H1 (cell line): ENCODE measurements around the gene CTDNEP1. TPM values are rescaled to one million over a fixed set of nuclear protein-coding genes. Genes with fewer than 3 reads are reported as not detected.

Experiments
- CTCF ChIA-PET: fragments of 300-600 bp; sonication (Branson Sonifier 250); formaldehyde crosslinking; loops from one replicate; lab custom pipeline; 2021; ENCODE audit not compliant: partially characterized antibody; lab: Charles Lee
- POLR2A ChIA-PET: fragments of 300-600 bp; sonication (Branson Sonifier 250); formaldehyde crosslinking; loops from one replicate; lab custom pipeline; 2021; ENCODE audit warnings: inconsistent platforms; ENCODE audit not compliant: partially characterized antibody; lab: Charles Lee
- DNase-seq, 2 experiments: peaks; one replicate each; pipeline versions ENCODE4 v3.0.0 to v3.0.0-alpha.2; 2010 to 2022; ENCODE audit warnings: low spot score in 2 of 2, low read depth in 1 of 2, mixed read lengths in 1 of 2
- FAIRE-seq: peaks from 2 replicates; lab custom pipeline; 2011; peaks lifted over from hg19 to GRCh38; lab: Jason Lieb, UNC
- H2AFZ ChIP-seq: 2 replicates; pipeline ENCODE4 v1.8.1; 2012; ENCODE audit warnings: low read length, inconsistent platforms
- H2AK5ac ChIP-seq: 2 replicates; pipeline ENCODE4 v1.6.1; 2013; ENCODE audit warnings: low read depth, low read length
- H2BK120ac ChIP-seq: replicated peaks from 2 replicates; pipeline ENCODE3; 2013; ENCODE audit warnings: low read depth, low read length, inconsistent platforms
- H2BK12ac ChIP-seq: 2 replicates; pipeline ENCODE4 v1.6.1; 2013; ENCODE audit warnings: low read depth, low read length
- H2BK15ac ChIP-seq: 2 replicates; pipeline ENCODE4 v1.6.1; 2013; ENCODE audit warnings: low read length
- H2BK20ac ChIP-seq: 2 replicates; pipeline ENCODE4 v1.6.1; 2013; ENCODE audit warnings: low read length
- H2BK5ac ChIP-seq: 2 replicates; pipeline ENCODE4 v1.6.1; 2013; ENCODE audit warnings: low read depth, low read length
- H3K14ac ChIP-seq: 2 replicates; pipeline ENCODE4 v1.6.1; 2013; ENCODE audit warnings: inconsistent platforms; ENCODE audit not compliant: insufficient read length
- H3K18ac ChIP-seq: 2 replicates; pipeline ENCODE4 v1.6.1; 2013; ENCODE audit warnings: low read length; ENCODE audit errors: extremely low read depth
- H3K23ac ChIP-seq: 2 replicates; pipeline ENCODE4 v1.6.1; 2013; ENCODE audit warnings: inconsistent platforms; ENCODE audit not compliant: insufficient read length
- H3K23me2 ChIP-seq: 2 replicates; pipeline ENCODE4 v1.6.1; 2013; ENCODE audit warnings: low read depth, low read length
- H3K27ac ChIP-seq: 2 replicates; pipeline ENCODE4 v1.6.1; 2011; ENCODE audit warnings: low read depth, low read length, inconsistent platforms
- H3K27me3 ChIP-seq, 4 experiments: replicated peaks in 1 of 4; 1 replicate in 1 of 4; 2 replicates in 3 of 4; pipeline versions ENCODE4 v1.6.1 to v1.8.1; 2011 to 2013; ENCODE audit warnings: low read length in 3 of 4, mild to moderate bottlenecking in 3 of 4, inconsistent platforms in 2 of 4, mixed read lengths in 2 of 4, moderate library complexity in 1 of 4; ENCODE audit not compliant: control insufficient read depth in 3 of 4, insufficient read depth in 3 of 4; ENCODE audit errors: extremely low read depth in 1 of 4
- H3K36me3 ChIP-seq, 4 experiments: 2 replicates each; pipeline versions ENCODE4 v1.6.1 to v1.8.1; 2011 to 2013; ENCODE audit warnings: mild to moderate bottlenecking in 4 of 4, low read length in 3 of 4, moderate library complexity in 2 of 4, control low read depth in 1 of 4, inconsistent platforms in 1 of 4; ENCODE audit not compliant: insufficient read depth in 4 of 4, control insufficient read depth in 2 of 4
- H3K4ac ChIP-seq: replicated peaks from 2 replicates; pipeline ENCODE3; 2013; ENCODE audit warnings: low read length, low read depth, mixed read lengths, inconsistent platforms; ENCODE audit not compliant: insufficient read length
- H3K4me1 ChIP-seq, 4 experiments: replicated peaks in 1 of 4; 1 replicate in 1 of 4; 2 replicates in 3 of 4; pipeline versions ENCODE4 v1.6.1 to v1.8.1; 2011 to 2013; ENCODE audit warnings: low read length in 3 of 4, inconsistent platforms in 2 of 4, mixed read lengths in 1 of 4; ENCODE audit not compliant: insufficient read depth in 4 of 4, control insufficient read depth in 3 of 4
- H3K4me2 ChIP-seq, 2 experiments: 2 replicates each; pipeline versions ENCODE4 v1.6.1 to v1.8.1; 2011 to 2013; ENCODE audit warnings: low read depth in 2 of 2, low read length in 2 of 2, control low read depth in 1 of 2, inconsistent platforms in 1 of 2, mild to moderate bottlenecking in 1 of 2; ENCODE audit not compliant: insufficient read depth in 1 of 2
- H3K4me3 ChIP-seq, 4 experiments: fragments of 200-600, 300-600 bp in 1 of 4; sonication (generic), shearing (Covaris generic), sonication (Bioruptor Twin) in 1 of 4; 2 replicates each; pipeline versions ENCODE4 v1.5.1 to v1.8.1; 2011 to 2016; ENCODE audit warnings: low read length in 4 of 4, low read depth in 3 of 4, control low read depth in 2 of 4, inconsistent platforms in 2 of 4, mild to moderate bottlenecking in 2 of 4, mixed read lengths in 1 of 4, moderate library complexity in 1 of 4; ENCODE audit not compliant: insufficient read depth in 2 of 4; ENCODE audit errors: extremely low read depth in 1 of 4
- H3K56ac ChIP-seq: replicated peaks from 2 replicates; pipeline ENCODE3; 2013; ENCODE audit warnings: low read depth, mild to moderate bottlenecking, mixed read lengths, low read length, inconsistent platforms; ENCODE audit not compliant: insufficient read length
- H3K79me1 ChIP-seq: 2 replicates; pipeline ENCODE4 v1.6.1; 2013; ENCODE audit warnings: low read depth, low read length, control low read depth
- H3K79me2 ChIP-seq, 2 experiments: 2 replicates each; pipeline versions ENCODE4 v1.6.1 to v1.8.1; 2012 to 2013; ENCODE audit warnings: low read length in 2 of 2, mild to moderate bottlenecking in 2 of 2, inconsistent platforms in 1 of 2; ENCODE audit not compliant: insufficient read depth in 2 of 2, control insufficient read depth in 1 of 2
- H3K9ac ChIP-seq, 4 experiments: replicated peaks in 1 of 4; 1 replicate in 1 of 4; 2 replicates in 3 of 4; pipeline versions ENCODE4 v1.6.1 to v1.8.1; 2011 to 2013; ENCODE audit warnings: low read depth in 3 of 4, low read length in 3 of 4, control low read depth in 2 of 4, mild to moderate bottlenecking in 2 of 4, moderate library complexity in 2 of 4, inconsistent platforms in 1 of 4; ENCODE audit errors: extremely low read depth in 1 of 4
- H3K9me3 ChIP-seq, 2 experiments: 2 replicates each; pipeline versions ENCODE4 v1.6.1 to v1.8.1; 2012 to 2013; ENCODE audit warnings: mild to moderate bottlenecking in 2 of 2, moderate library complexity in 2 of 2, control low read depth in 1 of 2, inconsistent platforms in 1 of 2, low read depth in 1 of 2, low read length in 1 of 2, mixed read lengths in 1 of 2; ENCODE audit not compliant: insufficient read depth in 2 of 2
- H4K20me1 ChIP-seq, 2 experiments: replicated peaks in 1 of 2; 2 replicates each; pipeline versions ENCODE3 to v1.8.1; 2011 to 2013; ENCODE audit warnings: inconsistent platforms in 2 of 2, low read length in 2 of 2, mild to moderate bottlenecking in 1 of 2; ENCODE audit not compliant: insufficient read depth in 2 of 2, control insufficient read depth in 1 of 2
- H4K5ac ChIP-seq: 2 replicates; pipeline ENCODE4 v1.6.1; 2013; ENCODE audit warnings: low read length, low read depth, mixed read lengths, inconsistent platforms; ENCODE audit not compliant: insufficient read length
- H4K8ac ChIP-seq: 2 replicates; pipeline ENCODE4 v1.8.0; 2013; ENCODE audit warnings: mild to moderate bottlenecking, moderate library complexity, low read length, inconsistent platforms; ENCODE audit not compliant: insufficient read depth; ENCODE audit errors: extremely low read depth
- H4K91ac ChIP-seq: replicated peaks from 2 replicates; pipeline ENCODE3; 2013; ENCODE audit warnings: low read length, mixed read lengths, inconsistent platforms; ENCODE audit not compliant: insufficient read length
- WGBS, 2 experiments: shearing (Covaris generic) in 1 of 2; methylation state at CpG; one replicate each; pipeline versions ENCODE4 v1.1.6 to v1.1.7; 2013 to 2015; ENCODE audit warnings: low lambda C conversion rate in 2 of 2, mixed read lengths in 2 of 2, inconsistent platforms in 1 of 2, low coverage in 1 of 2, missing lambda C conversion rate in 1 of 2; ENCODE audit not compliant: insufficient replicate concordance in 2 of 2, insufficient coverage in 1 of 2, insufficient read length in 1 of 2; ENCODE audit errors: extremely low coverage in 1 of 2, missing lambda C conversion rate in 1 of 2; 5-methylcytosine and 5-hydroxymethylcytosine counted together
- polyA plus RNA-seq, 7 experiments: library from polyadenylated mRNA; depleted of rRNA in 3 of 7; stranded (reverse) in 5 of 7; unstranded in 2 of 7; fragments of >200 nt in 5 of 7; fragments of 200-250 nt in 2 of 7; gene quantifications; 1 replicate in 5 of 7; 2 replicates in 1 of 7; 4 replicates in 1 of 7; pipeline versions ENCODE4 v1.2.1 to v1.2.3, GENCODE V29; 2011 to 2013; ENCODE audit warnings: missing spikeins in 2 of 7, mixed read lengths in 2 of 7
- total RNA-seq: library from RNA; stranded (reverse); fragmentation: NEBNext Ultra II Directional; extraction: Animal tissue kit (Norgen Biotek cat#: 25700); gene quantifications from 2 replicates; pipeline ENCODE4 v1.2.1, GENCODE V29; 2021

Gene CTDNEP1
- total and polyA plus RNA-seq, 2 of the 8 experiments (the other 6 are each of a cell fraction or from before 2014, with no cell fraction given), result 114 to 123 TPM

DNA sequence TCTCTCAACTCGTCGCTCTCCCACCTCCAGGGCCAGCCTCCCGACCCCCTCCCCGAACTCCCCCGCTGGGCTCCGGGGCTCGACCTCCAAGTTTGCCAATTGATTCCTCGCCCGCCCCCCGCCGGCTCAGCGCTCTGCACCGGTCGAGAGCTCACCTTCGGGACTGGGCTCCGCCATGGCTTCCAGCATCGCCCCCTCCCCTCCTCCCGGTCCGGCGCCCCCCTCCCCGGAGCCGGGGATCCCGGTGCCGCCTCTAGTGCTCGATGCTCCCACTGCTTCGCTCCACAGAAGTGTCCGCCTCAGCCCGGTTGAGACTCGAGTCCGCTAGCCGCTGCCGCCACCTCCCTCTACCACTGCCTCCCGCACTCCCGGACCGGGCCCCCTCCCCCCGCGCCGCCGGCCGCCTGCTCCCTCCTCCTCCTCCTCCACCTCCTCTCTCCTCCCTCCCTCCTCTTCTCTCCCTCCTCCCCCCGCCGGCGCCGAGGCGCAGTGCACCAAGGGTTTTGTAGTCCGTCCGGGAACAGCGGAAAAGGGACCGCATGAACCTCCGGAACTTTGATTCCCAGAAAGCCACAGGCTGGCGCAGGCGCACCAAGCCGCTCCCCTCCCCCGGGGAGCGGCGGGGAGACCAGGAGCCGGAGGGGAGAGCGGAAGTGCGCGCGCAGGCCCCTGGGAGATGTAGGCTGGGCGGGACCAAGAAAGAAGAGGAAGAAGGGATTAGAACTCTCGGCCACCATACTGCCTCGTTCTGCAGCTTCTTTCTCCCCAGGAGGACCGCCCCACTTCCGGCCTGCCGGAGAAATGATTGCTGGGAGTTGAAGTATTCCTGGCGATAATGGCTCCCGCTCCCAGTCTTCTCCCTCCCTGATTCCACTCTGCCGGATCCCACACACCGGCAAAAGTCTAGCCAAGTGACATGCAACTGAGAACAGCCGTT is 12.2 kb downstream of the CTDNEP1 start, which contains the start of gene PHF23:
Gene PHF23 (minus strand): TSS at position 367 of the 937 bp plus-strand sequence. CDS start 178 bp downstream, at position 189.
- H3K4ac ChIP-seq, result peak within 1 kb of the TSS; percentile 91
- ChIA-PET CTCF (interaction anchor here (0.8 to 6.4 kb wide), 4 partner anchors 18 to 209 kb away, joined by 3 to 46 read pairs (median 10); partner anchors contain the start of genes ACADVL and DLG4), POLR2A (interaction anchor here (0.7 to 19.7 kb wide), 23 partner anchors 9 to 350 kb away, joined by 3 to 386 read pairs (median 4); partner anchors contain the start of genes ACADVL, ACAP1, CLDN7 and CTDNEP1)
- H3K23ac ChIP-seq, result no peak within 1 kb of the TSS
- H4K5ac ChIP-seq, result peak within 1 kb of the TSS; percentile 74
- peaks cover 5 to 24% (median 12%) of the 10 kb centered on the region in 4 experiments for H3K4me1 ChIP-seq
- H3K36me3 ChIP-seq, result peaks cover 15 to 42% (median 26%) of the 10 kb centered on the region in 4 experiments; a peak in 7 of 8 replicates
- no peak within 1 kb of the TSS for H2BK120ac ChIP-seq
- H2BK12ac ChIP-seq, result 0 out of 2 replicates have a peak within 1 kb of the TSS, but pooled peaks have one; percentile 9
- H2BK20ac ChIP-seq, result no peak within 1 kb of the TSS
- peak within 1 kb of the TSS; percentile 91 to 97 (median 94) for H3K4me3 ChIP-seq
- peaks cover 0 to 48% of the 10 kb centered on the region in 2 experiments; a peak in 2 of 4 replicates for H3K79me2 ChIP-seq
- H4K20me1 ChIP-seq, result peaks cover 10 to 19% of the 10 kb centered on the region in 2 experiments
- no peaks in the 10 kb centered on the region for H3K27me3 ChIP-seq
- H2BK5ac ChIP-seq, result peak within 1 kb of the TSS; percentile 87
- no peak within 1 kb of the TSS for H3K14ac ChIP-seq
- peaks cover 8% of the 10 kb centered on the region; the same call in 1 of the 2 replicates for H3K79me1 ChIP-seq
- FAIRE-seq (peak; percentile 78), DNase-seq (peak; percentile 94 to 99)
- H3K23me2 ChIP-seq, result peaks cover 18% of the 10 kb centered on the region
- H2AK5ac ChIP-seq, result no peak within 1 kb of the TSS
- H3K56ac ChIP-seq, result peak within 1 kb of the TSS; percentile 93
- H3K9me3 ChIP-seq, result no peaks in the 10 kb centered on the region
- peak within 1 kb of the TSS; percentile 77 for H4K91ac ChIP-seq
- peak within 1 kb of the TSS; percentile 90 for H4K8ac ChIP-seq
- peak within 1 kb of the TSS; percentile 81 to 93 (median 86) for H3K9ac ChIP-seq
- no peak within 1 kb of the TSS for H2BK15ac ChIP-seq
- H3K27ac ChIP-seq, result peak within 1 kb of the TSS; percentile 63
- WGBS, 2 experiments, result 5% methylated on average over 14 of the region's 72 CpGs; no CpG with 5 or more reads in 1 of the 2 experiments
- peak within 1 kb of the TSS; percentile 92 to 93 for H3K4me2 ChIP-seq
- peak within 1 kb of the TSS; percentile 66; the same call in 1 of the 2 replicates for H3K18ac ChIP-seq
- H2AFZ ChIP-seq, result no peak within 1 kb of the TSS
